Aorta (tissue), 5 donors: ENCODE measurements around the gene BTBD10. TPM values are rescaled to one million over a fixed set of nuclear protein-coding genes. Genes with fewer than 3 reads are reported as not detected.

ENCODE experiments used
- ATAC-seq: fragments of 200-7000 bp; cut with Tn5 transposase; one replicate; pipeline ENCODE4 v1.9.1; 2022; ENCODE audit warnings: moderate library complexity; ENCODE audit not compliant: low FRiP score
- DNase-seq, 2 donors: peaks; one replicate each; pipeline ENCODE4 v3.0.0-alpha.2; 2020
- H3K27ac ChIP-seq, 2 donors: one replicate each; pipeline ENCODE4 v1.5.1; 2013; ENCODE audit warnings: low read length in 2 of 2, mild to moderate bottlenecking in 2 of 2, moderate library complexity in 2 of 2, control low read depth in 1 of 2, inconsistent platforms in 1 of 2, low read depth in 1 of 2
- H3K27me3 ChIP-seq, 2 donors: one replicate each; pipeline ENCODE4 v1.6.1; 2013; ENCODE audit warnings: control low read depth in 1 of 2, low read length in 1 of 2, mild to moderate bottlenecking in 1 of 2, moderate library complexity in 1 of 2; ENCODE audit not compliant: insufficient read depth in 2 of 2, control insufficient read depth in 1 of 2
- H3K36me3 ChIP-seq, 2 donors: one replicate each; pipeline ENCODE4 v1.6.1; 2013; ENCODE audit warnings: control low read depth in 1 of 2, low read length in 1 of 2, mild to moderate bottlenecking in 1 of 2; ENCODE audit not compliant: insufficient read depth in 2 of 2, control insufficient read depth in 1 of 2
- H3K4me1 ChIP-seq, 2 donors: one replicate each; pipeline ENCODE4 v1.6.1; 2013; ENCODE audit warnings: low read length in 2 of 2, control low read depth in 1 of 2, mild to moderate bottlenecking in 1 of 2, moderate library complexity in 1 of 2; ENCODE audit not compliant: insufficient read depth in 2 of 2, control insufficient read depth in 1 of 2
- H3K4me3 ChIP-seq, 2 donors: one replicate each; pipeline ENCODE4 v1.5.1; 2013; ENCODE audit warnings: low read length in 2 of 2, control low read depth in 1 of 2, mild to moderate bottlenecking in 1 of 2
- H3K9me3 ChIP-seq: one replicate; pipeline ENCODE4 v1.6.1; 2013; ENCODE audit warnings: mild to moderate bottlenecking, low read length; ENCODE audit not compliant: control insufficient read depth
- WGBS, 2 donors: extraction: QIAGEN DNeasy Blood & Tissue Kit; methylation state at CpG; one replicate each; pipeline ENCODE4 v1.1.7; 2013; 5-methylcytosine and 5-hydroxymethylcytosine counted together
- intact Hi-C, 2 donors: fragments of 100-400 bp; cut with DNase I; formaldehyde crosslinking; loops; one replicate each; pipeline versions ENCODE4 v1.14.2 to v1.15.0; 2022
- polyA plus RNA-seq, 2 donors: library from polyadenylated mRNA; stranded (reverse); fragments of 200-250 nt; gene quantifications; one replicate each; pipeline ENCODE4 v1.2.3, GENCODE V29; 2013
- total RNA-seq, 2 donors: library from RNA; stranded (reverse); fragmentation: NEBNext Ultra II Directional; extraction: Animal tissue kit (Norgen Biotek cat#: 25700); gene quantifications; one replicate each; pipeline ENCODE4 v1.2.1, GENCODE V29; 2021
- donor health status: healthy with polysubstance abuse.
- donor health status: Bipolar disorder and iron deficiency.
- donor health status: DM: no; HTN: no; CAD: no.
- donor health status: DM: no; HTN: no; CAD: no.
- donor health status: DM: yes; HTN: yes; CAD: no.

The BTBD10 gene
- total and polyA plus RNA-seq, 4 donors, result 19.2 to 35.3 (median 29.9) TPM

DNA sequence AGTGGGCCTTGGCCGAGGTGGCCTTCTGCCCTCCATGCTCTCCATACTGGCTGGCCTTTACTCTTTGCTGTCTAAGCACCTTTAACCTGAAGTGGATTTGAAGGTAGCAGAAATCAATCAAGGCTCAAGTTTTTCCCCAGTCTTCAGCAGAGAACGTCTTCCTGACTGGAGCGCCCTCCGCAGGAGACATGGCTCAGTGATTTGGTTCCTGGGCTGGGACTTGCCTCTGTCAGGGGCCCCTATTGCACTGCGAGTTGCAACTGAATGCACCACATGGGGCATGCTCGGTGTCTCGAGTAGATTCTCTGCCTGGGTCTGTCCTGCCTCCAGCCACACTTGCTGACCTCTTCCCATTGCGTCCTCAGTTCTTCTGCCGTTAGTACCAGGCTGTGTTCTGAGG is 105.8 kb downstream of the BTBD10 start:
- Histone ChIP-seq H3K4me1 (no peaks in the 10 kb centered on the region), H3K9me3 (no peaks in the 10 kb centered on the region), H3K4me3 (no peak overlapping the region), H3K36me3 (peaks cover 3 to 6% of the 10 kb centered on the region in 2 donors), H3K27ac (no peak overlapping the region), H3K27me3 (no peaks in the 10 kb centered on the region)
- 85% methylated on average over 9 of the region's 9 CpGs for WGBS, 2 donors
- intact Hi-C loops, result no loop called here
- no peak for ATAC-seq
- no peak for DNase-seq

DNA sequence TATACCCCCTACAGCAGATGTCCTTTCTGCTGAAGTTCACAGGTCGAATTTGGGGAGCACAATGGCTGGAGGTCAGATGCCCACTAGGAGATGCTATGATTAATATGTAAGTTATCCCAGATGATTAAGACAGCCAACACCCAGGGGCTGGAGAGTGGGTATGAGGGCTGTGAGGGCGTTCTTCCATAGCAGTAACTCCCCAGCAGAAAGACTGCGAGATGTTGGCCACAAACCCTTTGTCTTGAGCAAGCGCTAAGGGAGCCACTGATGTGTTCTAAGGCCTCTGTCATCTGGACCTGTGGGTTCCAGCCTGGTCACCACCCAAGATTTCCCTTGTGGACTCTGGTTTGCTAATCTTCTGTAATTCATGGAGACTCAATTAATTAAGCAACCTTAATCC is 107.8 kb downstream of the BTBD10 start:
- H3K36me3 ChIP-seq, result peaks cover 0 to 5% of the 10 kb centered on the region in 2 donors

DNA sequence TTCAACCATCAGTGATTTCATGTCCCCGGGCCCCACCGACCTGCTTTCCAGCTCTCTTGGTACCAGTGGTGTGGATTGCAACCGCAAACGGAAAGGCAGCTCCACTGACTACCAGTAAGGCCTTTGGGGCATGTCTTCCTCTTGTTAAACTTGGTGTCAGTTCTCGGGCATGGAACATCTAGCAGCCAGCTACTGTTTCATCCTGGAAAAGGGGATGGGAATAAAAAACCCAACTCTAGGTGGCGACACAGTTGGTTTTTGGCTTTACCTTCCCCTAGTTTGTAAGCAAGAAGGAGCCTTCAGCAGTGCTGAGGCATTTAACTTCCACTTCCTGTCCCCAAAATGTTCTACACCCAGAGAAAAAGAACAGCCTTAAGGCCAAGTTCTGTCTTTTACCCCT is 108.7 kb downstream of the BTBD10 start:
- H3K4me3 ChIP-seq, result no peak overlapping the region
- DNase-seq (no peak), ATAC-seq (no peak)
- no peak overlapping the region for H3K27ac ChIP-seq
- WGBS, 2 donors, result 84% methylated on average over 6 of the region's 6 CpGs
- no peaks in the 10 kb centered on the region for H3K27me3 ChIP-seq
- no peaks in the 10 kb centered on the region for H3K9me3 ChIP-seq
- intact Hi-C loops, result no loop called here
- peaks cover 0 to 5% of the 10 kb centered on the region in 2 donors for H3K36me3 ChIP-seq
- H3K4me1 ChIP-seq, result no peaks in the 10 kb centered on the region

More for the DNA sequence above, 107.8 kb downstream of the BTBD10 start:
- no peak overlapping the region for H3K4me3 ChIP-seq
- H3K9me3 ChIP-seq, result no peaks in the 10 kb centered on the region
- intact Hi-C loops, result no loop called here
- DNase-seq, result no peak
- H3K27me3 ChIP-seq, result no peaks in the 10 kb centered on the region
- WGBS, 2 donors, result 94 to 99% methylated on average over 4 of the region's 4 CpGs
- ATAC-seq, result no peak
- no peak overlapping the region for H3K27ac ChIP-seq
- no peaks in the 10 kb centered on the region for H3K4me1 ChIP-seq

DNA sequence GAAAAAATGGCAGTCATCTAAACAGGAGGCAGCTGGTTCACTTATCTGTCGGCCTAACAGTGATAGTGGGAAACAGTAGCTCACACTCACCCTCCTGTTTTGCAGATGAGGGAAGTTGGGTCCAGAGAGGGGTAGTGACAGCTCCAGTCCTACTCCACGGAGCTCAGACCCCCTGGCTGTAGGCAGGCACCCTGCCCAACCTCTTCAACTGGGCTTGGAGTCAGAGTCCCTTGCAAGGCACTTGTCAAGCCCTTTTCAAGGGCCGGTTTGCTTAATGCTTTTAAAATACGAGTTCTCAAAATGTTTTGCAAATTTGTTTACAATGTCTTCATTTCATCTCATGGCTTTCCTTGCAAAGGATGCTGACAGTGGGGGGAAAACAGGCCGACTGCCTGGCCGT is 110.3 kb downstream of the BTBD10 start:
- Histone ChIP-seq H3K36me3 (peaks cover 0 to 5% of the 10 kb centered on the region in 2 donors), H3K27ac (no peak overlapping the region), H3K4me1 (no peaks in the 10 kb centered on the region), H3K27me3 (no peaks in the 10 kb centered on the region), H3K9me3 (no peaks in the 10 kb centered on the region), H3K4me3 (no peak overlapping the region)
- 88% methylated on average over 6 of the region's 6 CpGs for WGBS, 2 donors
- ATAC-seq, result no peak
- intact Hi-C loops, result no loop called here
- no peak for DNase-seq

DNA sequence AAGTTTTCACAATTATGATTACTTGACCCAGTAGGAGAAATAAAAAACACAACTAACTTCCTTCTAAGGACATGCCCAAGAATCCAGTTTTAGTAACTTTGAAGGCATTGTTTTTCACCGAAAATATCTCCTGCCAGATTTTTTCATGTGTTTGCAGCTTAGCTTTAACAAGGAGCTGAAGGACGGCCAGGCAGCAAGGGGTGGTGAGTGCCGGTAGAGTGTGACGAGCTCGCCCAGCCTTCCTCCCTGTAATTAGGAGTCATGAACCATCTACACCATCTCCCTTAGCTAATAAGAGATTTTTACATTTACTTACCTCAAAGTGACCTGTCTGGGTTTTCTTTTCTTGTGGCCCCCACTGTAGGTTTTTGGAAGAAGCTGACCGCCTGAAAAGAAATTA is 113.4 kb downstream of the BTBD10 start:
- intact Hi-C loops, result no loop called here

DNA sequence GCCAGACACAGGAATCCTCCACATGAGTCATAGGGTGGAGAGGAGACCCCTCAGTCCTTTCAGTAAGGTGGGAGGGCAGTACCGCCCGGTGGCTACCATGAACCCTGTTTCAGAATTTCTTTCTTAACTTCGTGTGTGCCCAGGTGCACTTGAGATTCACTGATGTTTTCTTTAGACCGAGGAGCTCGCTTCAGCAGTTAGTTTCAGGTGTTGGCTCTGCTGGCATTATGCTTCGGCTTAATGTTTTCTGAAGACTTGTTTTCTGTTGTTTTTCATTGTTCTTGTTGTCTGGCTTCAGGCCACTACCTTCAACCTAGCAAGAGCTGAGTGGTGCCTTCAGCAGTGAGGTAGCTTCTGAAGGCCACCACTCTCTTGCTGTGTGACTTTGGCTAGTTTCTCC is 114.0 kb downstream of the BTBD10 start:
- H3K27ac ChIP-seq, result no peak overlapping the region
- intact Hi-C loops, result no loop called here
- no peaks in the 10 kb centered on the region for H3K9me3 ChIP-seq
- no peaks in the 10 kb centered on the region for H3K27me3 ChIP-seq
- 89 to 91% methylated on average over 6 of the region's 6 CpGs for WGBS, 2 donors
- no peaks in the 10 kb centered on the region for H3K4me1 ChIP-seq
- DNase-seq (no peak), ATAC-seq (no peak)
- peaks cover 0 to 2% of the 10 kb centered on the region in 2 donors for H3K36me3 ChIP-seq
- no peak overlapping the region for H3K4me3 ChIP-seq

More for the DNA sequence above, 113.4 kb downstream of the BTBD10 start:
- Histone ChIP-seq H3K4me3 (no peak overlapping the region), H3K27me3 (no peaks in the 10 kb centered on the region), H3K36me3 (peaks cover 0 to 2% of the 10 kb centered on the region in 2 donors), H3K4me1 (no peaks in the 10 kb centered on the region), H3K27ac (no peak overlapping the region), H3K9me3 (no peaks in the 10 kb centered on the region)
- ATAC-seq (no peak), DNase-seq (no peak)
- WGBS, 2 donors, result 37 to 56% methylated on average over 6 of the region's 6 CpGs

DNA sequence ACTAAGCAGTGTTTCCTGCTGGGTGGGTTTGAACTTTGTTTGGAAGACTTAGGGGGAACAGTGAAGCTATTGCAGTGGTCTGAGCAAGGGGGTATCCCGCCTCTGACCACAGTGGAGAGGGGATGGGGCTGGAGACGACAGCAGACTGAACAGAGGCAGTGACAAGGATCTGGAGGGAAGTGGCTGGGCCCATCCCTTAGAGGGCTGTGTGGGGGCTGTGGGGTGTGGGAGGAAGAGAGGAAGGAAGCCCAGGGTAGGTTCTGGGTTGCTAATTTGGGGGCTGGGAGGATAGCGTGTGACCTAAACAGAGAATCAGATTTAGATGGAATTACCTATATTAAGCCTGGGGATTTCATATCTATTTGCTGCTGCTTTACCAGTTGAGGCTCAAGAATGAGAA is 114.7 kb downstream of the BTBD10 start:
- intact Hi-C loops, result no loop called here
- Histone ChIP-seq H3K4me1 (no peaks in the 10 kb centered on the region), H3K27me3 (no peaks in the 10 kb centered on the region), H3K36me3 (peaks cover 0 to 2% of the 10 kb centered on the region in 2 donors), H3K9me3 (no peaks in the 10 kb centered on the region), H3K4me3 (no peak overlapping the region), H3K27ac (no peak overlapping the region)
- DNase-seq (no peak), ATAC-seq (no peak)
- 88 to 92% methylated on average over 3 of the region's 3 CpGs for WGBS, 2 donors

DNA sequence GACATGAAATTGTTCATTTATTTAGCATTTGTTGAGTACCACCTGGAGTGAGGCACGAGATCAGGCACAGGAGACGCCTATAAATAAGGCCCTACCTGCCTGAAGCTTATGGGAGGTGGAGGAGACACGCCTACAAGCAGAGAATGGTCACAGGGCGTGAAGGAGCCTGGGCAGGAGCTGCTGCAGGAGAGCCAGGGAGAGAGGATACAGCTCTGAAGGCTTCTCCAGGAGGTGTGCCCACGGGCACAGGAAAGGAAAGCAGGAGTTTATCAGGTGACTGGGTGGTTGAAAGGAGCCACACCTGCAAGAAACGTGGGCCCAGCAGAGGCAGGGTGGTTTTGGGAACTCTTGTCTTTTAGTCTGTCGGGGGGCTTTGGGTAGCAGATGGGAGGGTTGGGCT is 115.1 kb downstream of the BTBD10 start:
- Histone ChIP-seq H3K4me3 (no peak overlapping the region), H3K9me3 (no peaks in the 10 kb centered on the region), H3K36me3 (peaks cover 0 to 2% of the 10 kb centered on the region in 2 donors), H3K4me1 (no peaks in the 10 kb centered on the region), H3K27ac (no peak overlapping the region), H3K27me3 (no peaks in the 10 kb centered on the region)
- no peak for ATAC-seq
- WGBS, 2 donors, result 91 to 92% methylated on average over 7 of the region's 7 CpGs
- intact Hi-C loops, result no loop called here
- DNase-seq, result no peak

DNA sequence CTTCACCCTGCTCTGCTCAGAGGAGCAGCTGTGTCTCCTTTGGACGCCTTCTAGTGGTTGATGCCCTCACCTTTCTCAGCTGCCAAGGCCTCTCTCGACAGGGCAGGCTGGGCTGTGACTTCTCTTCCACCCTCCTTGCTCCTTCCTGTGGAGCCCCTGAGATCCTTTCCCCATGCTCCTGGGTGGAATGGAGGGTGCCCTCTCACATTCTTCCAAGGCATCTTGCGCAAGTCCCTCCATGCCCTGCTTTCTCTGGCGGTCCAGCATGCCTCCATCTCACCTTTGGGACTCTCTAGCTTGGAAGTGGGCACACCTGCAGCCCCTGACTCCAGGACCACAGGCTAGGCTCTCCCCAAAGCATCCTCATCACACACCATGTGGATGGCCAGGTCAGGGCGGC is 116.6 kb downstream of the BTBD10 start:
- Histone ChIP-seq H3K27ac (no peak overlapping the region), H3K9me3 (no peaks in the 10 kb centered on the region), H3K4me3 (no peak overlapping the region), H3K36me3 (peaks cover 0 to under 1% of the 10 kb centered on the region in 2 donors), H3K27me3 (no peaks in the 10 kb centered on the region), H3K4me1 (no peaks in the 10 kb centered on the region)
- ATAC-seq (no peak), DNase-seq (no peak)
- WGBS, 2 donors, result 92% methylated on average over 5 of the region's 5 CpGs
- intact Hi-C loops, result no loop called here
